Ovary (tissue), 1 donor: ENCODE measurements around the gene DES.

Experiments used
- EP300 ChIP-seq: sonication (generic); formaldehyde crosslinking; IDR thresholded peaks from one replicate; pipeline ENCODE4 v1.6.1; 2017; ENCODE audit warnings: antibody characterized with exemption
- POLR2A ChIP-seq: fragments of 450-650 bp; IDR thresholded peaks from one replicate; pipeline ENCODE4 v1.6.1; 2017; ENCODE audit warnings: antibody characterized with exemption, mild to moderate bottlenecking, moderate library complexity

DNA sequence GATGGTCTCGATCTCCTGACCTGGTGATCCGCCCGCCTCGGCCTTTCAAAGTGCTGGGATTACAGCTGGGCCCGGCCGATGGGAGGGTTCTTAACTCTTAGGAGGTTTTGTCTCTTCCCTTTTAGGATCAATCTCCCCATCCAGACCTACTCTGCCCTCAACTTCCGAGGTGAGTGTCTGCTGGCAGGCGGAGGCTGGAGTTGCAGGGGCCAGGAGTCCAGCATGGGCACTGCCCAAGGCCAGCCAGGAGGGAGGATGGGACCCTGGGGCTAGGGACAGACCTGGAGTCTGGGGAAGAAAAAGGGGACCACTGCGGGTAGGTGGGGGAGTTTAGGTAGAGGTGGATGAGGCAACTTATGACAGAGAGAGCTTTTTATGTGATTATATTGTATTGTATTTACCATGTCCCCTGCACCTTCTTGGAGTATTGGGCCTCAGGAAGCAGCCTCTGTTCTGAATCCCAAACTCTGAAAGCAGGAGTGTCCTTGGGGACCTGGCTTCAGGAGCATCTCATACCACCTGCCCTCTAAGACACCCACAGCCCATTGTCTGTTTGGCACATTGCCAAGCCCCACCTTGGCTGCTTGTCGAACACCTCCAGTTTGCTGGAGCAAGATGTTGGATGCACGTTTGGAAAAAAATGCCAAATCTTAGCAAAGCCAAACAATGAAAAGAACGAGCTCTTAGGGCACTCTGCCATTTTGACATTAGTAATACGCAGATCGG is 5.6 kb downstream of the DES start:
- TF ChIP-seq EP300 (no peak), POLR2A (no peak)
